PC-9 (cell line): Measurements from ENCODE around the gene SLC6A3. TPM values are rescaled to one million over a fixed set of nuclear protein-coding genes. Genes with fewer than 3 reads are reported as not detected.
A peak's percentile ranks its signal among the peaks of the same experiment; 100 is the strongest.

Source experiments
- BruUV-seq: library from RNA; stranded (reverse); fragments of 400-500 nt; replicated peaks from 2 replicates; lab custom pipeline; 2021; lab: Mats Ljungman, UMichigan
- CTCF ChIA-PET: fragments of 300-600 bp; sonication (Branson Sonifier 250); formaldehyde crosslinking; loops from one replicate; lab custom pipeline; 2022; ENCODE audit warnings: antibody characterized with exemption; lab: Charles Lee
- POLR2A ChIA-PET: fragments of 300-600 bp; sonication (Branson Sonifier 250); formaldehyde crosslinking; loops from one replicate; lab custom pipeline; 2022; ENCODE audit warnings: antibody characterized with exemption; ENCODE audit not compliant: unreplicated experiment; lab: Charles Lee
- DNase-seq, 2 experiments: peaks; one replicate each; pipeline versions ENCODE4 v3.0.0 to v3.0.0-alpha.2; 2015 to 2022; ENCODE audit warnings: mixed read lengths in 1 of 2
- H2AFZ ChIP-seq: fragments of 200-600 bp; sonication (generic); 2 replicates; pipeline ENCODE4 v1.8.1; 2017; ENCODE audit warnings: antibody characterized with exemption
- H3F3A ChIP-seq: fragments of 200-600 bp; sonication (generic); 2 replicates; pipeline ENCODE4 v1.8.1; 2017; ENCODE audit warnings: antibody characterized with exemption, mild to moderate bottlenecking, low read depth; ENCODE audit not compliant: insufficient read depth
- H3K27ac ChIP-seq: fragments of 200-600 bp; sonication (generic); 2 replicates; pipeline ENCODE4 v1.6.1; 2016; ENCODE audit warnings: mixed run types
- H3K27me3 ChIP-seq: fragments of 200-600 bp; sonication (generic); 2 replicates; pipeline ENCODE4 v1.6.1; 2016; ENCODE audit warnings: low read depth, mixed run types; ENCODE audit not compliant: insufficient read depth
- H3K36me3 ChIP-seq: fragments of 200-600 bp; sonication (generic); 2 replicates; pipeline ENCODE4 v1.6.1; 2016; ENCODE audit warnings: low read depth, mixed run types
- H3K4me1 ChIP-seq: fragments of 200-600 bp; sonication (generic); replicated peaks from 2 replicates; pipeline ENCODE4 v1.6.1; 2016; ENCODE audit warnings: mixed run types; ENCODE audit not compliant: insufficient read depth
- H3K4me2 ChIP-seq: fragments of 200-600 bp; sonication (generic); 2 replicates; pipeline ENCODE4 v1.6.1; 2017; ENCODE audit warnings: mixed run types
- H3K4me3 ChIP-seq: fragments of 200-600 bp; sonication (generic); 2 replicates; pipeline ENCODE4 v1.6.1; 2016; ENCODE audit warnings: mixed run types
- H3K79me2 ChIP-seq: fragments of 200-600 bp; sonication (generic); 2 replicates; pipeline ENCODE4 v1.6.1; 2017; ENCODE audit warnings: low read depth, mixed run types
- H3K9me2 ChIP-seq: fragments of 200-600 bp; sonication (generic); 2 replicates; pipeline ENCODE4 v1.8.1; 2017; ENCODE audit warnings: mild to moderate bottlenecking; ENCODE audit not compliant: insufficient read depth
- H3K9me3 ChIP-seq: fragments of 200-600 bp; sonication (generic); 2 replicates; pipeline ENCODE4 v1.8.1; 2016; ENCODE audit warnings: low read depth; ENCODE audit not compliant: insufficient read depth
- H4K20me1 ChIP-seq: fragments of 200-600 bp; sonication (generic); 2 replicates; pipeline ENCODE4 v1.8.1; 2017; ENCODE audit not compliant: insufficient read depth
- EZH2 ChIP-seq: fragments of 200-600 bp; sonication (generic); IDR thresholded peaks from 2 replicates; pipeline ENCODE4 v1.8.0; 2017; ENCODE audit warnings: antibody characterized with exemption, low read depth
- intact Hi-C: fragments of 100-400 bp; cut with micrococcal nuclease; formaldehyde crosslinking; loops from one replicate; pipeline ENCODE4 v1.10.0; 2022; ENCODE audit not compliant: unreplicated experiment
- total RNA-seq: library from RNA; stranded (reverse); gene quantifications from 2 replicates; pipeline ENCODE4 v1.2.3, GENCODE V29; 2021
- TF ChIP-seq, protein P1 (sequence below): fragments of 200-600 bp; sonication (generic); conservative IDR thresholded peaks from 2 replicates; pipeline ENCODE4 v1.6.1; 2017; ENCODE audit warnings: mixed run types, antibody characterized with exemption, mild to moderate bottlenecking, moderate library complexity

The SLC6A3 gene
- total RNA-seq, 1 experiment from 2014 or later = not detected

DNA sequence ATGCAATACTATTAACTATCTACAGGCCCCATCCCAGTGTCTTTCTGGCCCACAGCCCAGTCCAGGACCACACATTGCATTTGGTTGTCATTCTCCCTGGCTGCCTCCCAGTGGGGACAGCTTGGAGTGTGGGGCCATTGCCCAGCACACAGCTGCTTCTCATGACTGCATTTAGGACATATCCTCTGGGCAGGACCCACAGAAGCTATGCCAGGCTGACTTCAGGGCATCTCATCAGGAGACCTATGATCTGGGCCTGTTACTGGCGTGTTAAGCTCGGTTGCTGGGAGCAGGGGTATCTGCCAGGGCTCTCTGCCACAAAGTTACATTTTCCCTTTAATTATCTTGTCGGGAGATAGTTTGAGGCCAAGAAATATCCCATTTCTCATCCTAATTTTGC lies 68.3 kb downstream of the SLC6A3 start:
- no TSS peak for BruUV-seq
- intact Hi-C loops = no loop called here
- no peaks in the 10 kb centered on the region for H3K9me3 ChIP-seq
- H3K36me3 ChIP-seq = no peaks in the 10 kb centered on the region
- ChIA-PET POLR2A (interaction anchor here (0.6 kb wide), 1 partner anchor 1226 kb away, joined by 3 read pairs; no protein-coding TSS in a partner anchor), CTCF (no interaction called here)
- peaks cover 87% of the 10 kb centered on the region for H3K27me3 ChIP-seq
- peaks cover 6% of the 10 kb centered on the region for H3K4me1 ChIP-seq
- H3K27ac ChIP-seq = no peak overlapping the region
- no peak for DNase-seq
- H3K4me2 ChIP-seq = no peak overlapping the region
- no peaks in the 10 kb centered on the region for H3K9me2 ChIP-seq
- H3K79me2 ChIP-seq = no peaks in the 10 kb centered on the region
- no peak overlapping the region for H3K4me3 ChIP-seq
- TF ChIP-seq, protein P1, sequence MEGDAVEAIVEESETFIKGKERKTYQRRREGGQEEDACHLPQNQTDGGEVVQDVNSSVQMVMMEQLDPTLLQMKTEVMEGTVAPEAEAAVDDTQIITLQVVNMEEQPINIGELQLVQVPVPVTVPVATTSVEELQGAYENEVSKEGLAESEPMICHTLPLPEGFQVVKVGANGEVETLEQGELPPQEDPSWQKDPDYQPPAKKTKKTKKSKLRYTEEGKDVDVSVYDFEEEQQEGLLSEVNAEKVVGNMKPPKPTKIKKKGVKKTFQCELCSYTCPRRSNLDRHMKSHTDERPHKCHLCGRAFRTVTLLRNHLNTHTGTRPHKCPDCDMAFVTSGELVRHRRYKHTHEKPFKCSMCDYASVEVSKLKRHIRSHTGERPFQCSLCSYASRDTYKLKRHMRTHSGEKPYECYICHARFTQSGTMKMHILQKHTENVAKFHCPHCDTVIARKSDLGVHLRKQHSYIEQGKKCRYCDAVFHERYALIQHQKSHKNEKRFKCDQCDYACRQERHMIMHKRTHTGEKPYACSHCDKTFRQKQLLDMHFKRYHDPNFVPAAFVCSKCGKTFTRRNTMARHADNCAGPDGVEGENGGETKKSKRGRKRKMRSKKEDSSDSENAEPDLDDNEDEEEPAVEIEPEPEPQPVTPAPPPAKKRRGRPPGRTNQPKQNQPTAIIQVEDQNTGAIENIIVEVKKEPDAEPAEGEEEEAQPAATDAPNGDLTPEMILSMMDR = no peak
- no peak for TF ChIP-seq EZH2
- no peaks in the 10 kb centered on the region for H3F3A ChIP-seq
- no peak overlapping the region for H2AFZ ChIP-seq
- no peaks in the 10 kb centered on the region for H4K20me1 ChIP-seq

DNA sequence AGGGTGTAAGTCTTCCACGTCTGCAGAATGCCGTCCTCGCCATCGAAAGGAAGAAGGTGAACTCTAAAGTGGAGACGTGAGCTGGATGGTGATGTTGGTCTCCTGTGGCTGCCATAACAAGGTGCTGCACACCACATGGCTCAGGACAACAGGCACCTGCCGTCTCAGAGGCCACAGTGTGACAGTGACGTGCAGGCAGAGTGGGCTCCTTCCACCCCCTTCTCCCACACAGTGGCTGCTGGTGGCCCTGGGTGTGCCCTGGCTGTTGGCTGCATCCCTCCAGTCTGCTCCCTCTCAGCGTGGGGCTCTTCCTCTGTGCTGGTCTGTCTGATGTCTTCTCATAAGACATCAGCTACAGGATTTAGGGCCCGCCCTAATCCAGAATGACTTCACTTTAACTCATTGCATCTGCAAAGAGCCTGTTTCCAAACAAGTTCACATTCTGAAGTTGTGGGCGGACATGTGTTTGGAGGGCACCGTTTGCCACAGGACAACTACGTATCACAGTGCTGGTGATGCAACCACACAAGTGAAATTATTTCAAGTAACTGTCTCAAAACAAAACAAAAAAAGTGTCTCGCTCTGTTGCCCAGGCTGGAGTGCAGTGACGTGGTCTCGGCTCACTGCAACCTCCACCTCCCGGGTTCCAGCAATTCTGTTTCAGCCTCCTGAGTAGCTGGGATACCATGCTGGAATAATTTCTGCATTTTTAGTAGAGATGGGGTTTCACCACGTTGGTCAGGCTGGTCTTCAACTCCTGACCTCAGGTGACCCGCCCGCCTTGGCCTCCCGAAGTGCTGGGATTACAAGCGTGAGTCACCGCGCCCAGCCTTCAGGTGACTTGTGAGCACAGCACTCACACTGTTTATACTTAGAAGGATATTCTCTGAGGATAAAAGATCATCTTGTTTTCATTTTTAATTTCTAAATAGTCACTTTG lies 69.1 kb downstream of the SLC6A3 start:
- H4K20me1 ChIP-seq = no peaks in the 10 kb centered on the region
- H3K36me3 ChIP-seq = no peaks in the 10 kb centered on the region
- H3K27me3 ChIP-seq = peaks cover 87% of the 10 kb centered on the region
- ChIA-PET CTCF (no interaction called here), POLR2A (no interaction called here)
- H3K4me1 ChIP-seq = peaks cover 6% of the 10 kb centered on the region
- no peaks in the 10 kb centered on the region for H3K79me2 ChIP-seq
- H2AFZ ChIP-seq = no peak overlapping the region
- no peak overlapping the region for H3K27ac ChIP-seq
- DNase-seq = peak; percentile 64 to 75
- no peak overlapping the region for H3K4me2 ChIP-seq
- TF ChIP-seq EZH2 = no peak
- TF ChIP-seq, protein P1 = no peak
- H3K9me3 ChIP-seq = no peaks in the 10 kb centered on the region
- H3K9me2 ChIP-seq = no peaks in the 10 kb centered on the region
- H3K4me3 ChIP-seq = no peak overlapping the region
- H3F3A ChIP-seq = no peaks in the 10 kb centered on the region
- BruUV-seq = no TSS peak
- intact Hi-C loops = no loop called here

DNA sequence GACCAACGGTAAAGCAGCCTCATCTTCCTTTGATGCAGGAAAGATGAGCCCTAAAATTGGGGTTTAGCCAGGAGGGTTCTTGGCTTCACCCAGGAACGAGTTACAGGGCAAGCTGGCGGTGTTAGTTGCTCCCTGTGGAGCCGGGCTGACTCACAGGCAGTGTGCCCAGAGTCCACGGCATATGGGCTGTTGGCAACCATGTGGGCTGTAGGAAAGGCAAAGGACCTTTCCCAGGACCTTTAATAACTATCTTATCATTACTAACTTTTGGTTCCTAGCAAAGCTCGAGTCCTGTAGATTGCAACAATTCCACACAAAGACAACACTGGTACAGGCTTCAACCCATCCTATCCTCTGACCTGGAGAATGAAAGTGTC lies 70.6 kb downstream of the SLC6A3 start:
- POLR2A ChIA-PET = no interaction called here
- H3K4me1 ChIP-seq = peaks cover 6% of the 10 kb centered on the region

More for the DNA sequence above, 70.6 kb downstream of the SLC6A3 start:
- Histone ChIP-seq H3K4me3 (no peak overlapping the region), H3K36me3 (no peaks in the 10 kb centered on the region), H3K27me3 (peaks cover 96% of the 10 kb centered on the region), H3F3A (no peaks in the 10 kb centered on the region), H2AFZ (no peak overlapping the region), H4K20me1 (no peaks in the 10 kb centered on the region), H3K79me2 (no peaks in the 10 kb centered on the region), H3K9me3 (no peaks in the 10 kb centered on the region), H3K4me2 (no peak overlapping the region), H3K9me2 (no peaks in the 10 kb centered on the region), H3K27ac (no peak overlapping the region)
- BruUV-seq = no TSS peak
- intact Hi-C loops = no loop called here
- TF ChIP-seq, protein P1 = no peak
- no peak for TF ChIP-seq EZH2
- no peak for DNase-seq
- CTCF ChIA-PET = no interaction called here
